B cell (primary cell): ENCODE data around the gene NFKBIZ. TPM values are rescaled to one million over a fixed set of nuclear protein-coding genes. Genes with fewer than 3 reads are reported as not detected.
A peak's percentile ranks its signal among the peaks of the same experiment; 100 is the strongest.
"Not testable (repeated sequence)": the region's sequence is repeated elsewhere in the genome, so short reads cannot be mapped to it uniquely, and the experiment has no call there.

ENCODE experiments used
- ATAC-seq: fragments of 200-7000 bp; cut with Tn5 transposase; one replicate; pipeline ENCODE4 v1.10.0; 2021; ENCODE audit warnings: low read depth, mild to moderate bottlenecking, moderate number of reproducible peaks, moderate library complexity
- CTCF ChIA-PET: fragments of 350-600 bp; sonication (Branson Sonifier 250); formaldehyde crosslinking; loops from one replicate; lab custom pipeline; 2021; ENCODE audit warnings: antibody characterized with exemption, inconsistent platforms; lab: Charles Lee
- POLR2A ChIA-PET: fragments of 350-600 bp; sonication (Branson Sonifier 250); formaldehyde crosslinking; loops from one replicate; lab custom pipeline; 2021; ENCODE audit warnings: antibody characterized with exemption; lab: Charles Lee
- DNase-seq: peaks from one replicate; pipeline ENCODE4 v3.0.0; 2013
- H2AFZ ChIP-seq: 2 replicates; pipeline ENCODE4 v1.6.1; 2012; ENCODE audit warnings: mild to moderate bottlenecking, low read depth, low read length; ENCODE audit not compliant: insufficient read depth, poor library complexity, severe bottlenecking
- H3K27ac ChIP-seq, 2 donors: 1 replicate in 1 of 2; 2 replicates in 1 of 2; pipeline ENCODE4 v1.5.1; 2012 to 2013; ENCODE audit warnings: low read length in 2 of 2, mild to moderate bottlenecking in 2 of 2, moderate library complexity in 1 of 2
- H3K27me3 ChIP-seq, 4 experiments: fragments of 200-600 bp in 1 of 4; sonication (generic) in 1 of 4; replicated peaks in 1 of 4; 1 replicate in 2 of 4; 2 replicates in 2 of 4; pipeline versions ENCODE4 v1.6.1 to v1.7.0; 2013 to 2016; ENCODE audit warnings: low read length in 3 of 4, mild to moderate bottlenecking in 2 of 4, mixed read lengths in 1 of 4, moderate library complexity in 1 of 4; ENCODE audit not compliant: insufficient read depth in 4 of 4, control insufficient read depth in 3 of 4; ENCODE audit errors: control extremely low read depth in 1 of 4
- H3K36me3 ChIP-seq, 2 experiments: replicated peaks in 1 of 2; 1 replicate in 1 of 2; 2 replicates in 1 of 2; pipeline versions ENCODE4 v1.6.1 to v1.7.1; 2013; ENCODE audit warnings: low read length in 1 of 2; ENCODE audit not compliant: insufficient read depth in 2 of 2, control insufficient read depth in 1 of 2; ENCODE audit errors: control extremely low read depth in 1 of 2, extremely low read depth in 1 of 2
- H3K4me1 ChIP-seq, 2 donors: fragments of 200-600 bp in 1 of 2; sonication (generic) in 1 of 2; 1 replicate in 1 of 2; 2 replicates in 1 of 2; pipeline versions ENCODE4 v1.5.1 to v1.6.1; 2013 to 2017; ENCODE audit warnings: low read length in 2 of 2; ENCODE audit not compliant: control insufficient read depth in 2 of 2, insufficient read depth in 2 of 2
- H3K4me2 ChIP-seq: replicated peaks from 2 replicates; pipeline ENCODE3; 2012; ENCODE audit warnings: mild to moderate bottlenecking, low read depth, low read length; ENCODE audit not compliant: poor library complexity, severe bottlenecking
- H3K4me3 ChIP-seq, 5 experiments: fragments of 200-600 bp in 1 of 5; sonication (generic) in 1 of 5; 1 replicate in 3 of 5; 2 replicates in 2 of 5; pipeline versions ENCODE4 v1.5.1 to v1.7.0; 2011 to 2016; ENCODE audit warnings: low read length in 4 of 5, mild to moderate bottlenecking in 4 of 5, low read depth in 2 of 5, control low read depth in 1 of 5, moderate library complexity in 1 of 5; ENCODE audit not compliant: insufficient read depth in 1 of 5; ENCODE audit errors: control extremely low read depth in 1 of 5, extremely low read depth in 1 of 5
- H3K79me2 ChIP-seq: fragments of 200-600 bp; sonication (generic); one replicate; pipeline ENCODE4 v1.6.0; 2016; ENCODE audit warnings: low read length; ENCODE audit not compliant: control insufficient read depth, insufficient read depth
- H3K9ac ChIP-seq: fragments of 200-600 bp; sonication (generic); 2 replicates; pipeline ENCODE4 v1.6.1; 2017; ENCODE audit warnings: mild to moderate bottlenecking, low read length, moderate library complexity
- H3K9me3 ChIP-seq, 3 donors: one replicate each; pipeline versions ENCODE4 v1.6.1 to v1.7.1; 2013; ENCODE audit warnings: low read length in 2 of 3; ENCODE audit not compliant: control insufficient read depth in 2 of 3, insufficient read depth in 1 of 3; ENCODE audit errors: control extremely low read depth in 1 of 3
- H4K20me1 ChIP-seq: 2 replicates; pipeline ENCODE4 v1.6.0; 2012; ENCODE audit warnings: mild to moderate bottlenecking, low read length; ENCODE audit not compliant: insufficient read depth, control insufficient read depth, poor library complexity, severe bottlenecking
- H3K27ac Mint-ChIP-seq: one replicate; pipeline ENCODE4 v1.8.0; 2021; ENCODE audit warnings: mixed read lengths
- H3K27me3 Mint-ChIP-seq: one replicate; pipeline ENCODE4 v1.8.0; 2021; ENCODE audit warnings: mixed read lengths
- H3K4me1 Mint-ChIP-seq: one replicate; pipeline ENCODE4 v1.8.0; 2021; ENCODE audit warnings: mixed read lengths
- H3K4me3 Mint-ChIP-seq: one replicate; pipeline ENCODE4 v1.8.0; 2021; ENCODE audit warnings: mixed read lengths
- H3K9me3 Mint-ChIP-seq: one replicate; pipeline ENCODE4 v1.8.0; 2022; ENCODE audit warnings: mixed read lengths; ENCODE audit not compliant: insufficient read depth
- EZH2 ChIP-seq: IDR thresholded peaks from 2 replicates; pipeline ENCODE4 v1.6.1; 2012; ENCODE audit warnings: borderline replicate concordance, low read depth, mild to moderate bottlenecking, moderate library complexity, low read length; ENCODE audit not compliant: insufficient read depth, poor library complexity, severe bottlenecking
- WGBS: methylation state at CpG from one replicate; pipeline ENCODE4 v1.1.5; 2013; ENCODE audit warnings: missing lambda C conversion rate; ENCODE audit not compliant: insufficient coverage; 5-methylcytosine and 5-hydroxymethylcytosine counted together
- intact Hi-C: fragments of 100-400 bp; cut with micrococcal nuclease; formaldehyde crosslinking; loops from one replicate; pipeline ENCODE4 v1.10.0; 2022
- polyA plus RNA-seq: library from polyadenylated mRNA; depleted of rRNA; stranded (reverse); fragments of >200 nt; gene quantifications from 2 replicates; pipeline ENCODE4 v1.2.3, GENCODE V29; 2012
- total RNA-seq, 2 donors: library from RNA; stranded (reverse); fragments of 120-200 nt in 1 of 2; gene quantifications; 1 replicate in 1 of 2; 2 replicates in 1 of 2; pipeline versions ENCODE4 v1.2.3 to v1.2.4, GENCODE V29; 2013 to 2022
- TF ChIP-seq, protein P1 (sequence below): fragments of 200-600 bp; IDR thresholded peaks from one replicate; pipeline ENCODE4 v1.8.0; 2022; ENCODE audit warnings: antibody characterized with exemption, mild to moderate bottlenecking

NFKBIZ gene
- total and polyA plus RNA-seq, 2 donors (not counting 1 experiment from before 2014, with no cell fraction given) = 114 to 157 TPM

DNA sequence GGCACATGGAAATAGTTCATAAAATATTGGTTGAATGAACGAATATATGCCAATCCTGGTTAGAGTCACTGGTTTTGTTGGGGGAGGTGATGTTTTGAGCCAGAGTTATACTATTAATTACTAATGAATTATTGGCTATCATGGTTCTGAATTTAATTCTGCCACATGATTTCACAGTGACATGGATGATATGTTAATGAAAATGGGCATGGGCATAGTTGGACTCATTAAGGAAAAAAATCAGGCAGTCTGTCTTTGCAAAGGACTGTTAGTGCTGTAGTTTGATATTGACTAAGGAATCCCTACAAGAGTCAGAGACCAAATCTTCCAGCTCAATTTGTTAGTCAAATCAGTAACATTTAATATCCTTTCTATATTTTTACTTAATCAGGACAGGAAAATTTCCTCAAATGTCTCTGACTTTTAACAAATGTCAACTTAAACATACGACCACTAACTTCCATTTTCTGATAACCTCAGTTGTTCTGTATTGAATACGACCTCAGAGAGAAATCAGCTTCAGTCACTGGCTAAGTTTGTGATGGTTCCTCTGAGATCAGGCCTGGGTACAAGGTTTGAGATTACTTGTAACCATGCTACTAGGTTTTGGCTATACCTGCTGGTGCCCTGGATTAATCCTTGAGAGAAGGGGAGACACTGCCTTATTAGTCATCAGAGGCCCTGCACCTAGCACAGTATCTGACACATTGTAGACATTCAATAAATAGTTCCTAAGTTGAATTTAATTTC is 13.3 kb downstream of the NFKBIZ start:
- no peak overlapping the region for H3K4me3 ChIP-seq
- H3K27ac ChIP-seq = peak overlapping the region in 1 of 2 donors; percentile 6
- ATAC-seq = no peak
- Mint-ChIP-seq H3K27ac (peak overlapping the region; percentile 76), H3K9me3 (peaks cover 2% of the 10 kb centered on the region), H3K4me1 (peaks cover 47% of the 10 kb centered on the region), H3K27me3 (no peaks in the 10 kb centered on the region), H3K4me3 (no peak overlapping the region)
- peaks cover 15% of the 10 kb centered on the region for H4K20me1 ChIP-seq
- no peaks in the 10 kb centered on the region for H3K27me3 ChIP-seq
- peaks cover 17 to 20% of the 10 kb centered on the region in 2 donors for H3K4me1 ChIP-seq
- H3K4me2 ChIP-seq = no peak overlapping the region
- TF ChIP-seq EZH2 = no peak
- TF ChIP-seq, protein P1, sequence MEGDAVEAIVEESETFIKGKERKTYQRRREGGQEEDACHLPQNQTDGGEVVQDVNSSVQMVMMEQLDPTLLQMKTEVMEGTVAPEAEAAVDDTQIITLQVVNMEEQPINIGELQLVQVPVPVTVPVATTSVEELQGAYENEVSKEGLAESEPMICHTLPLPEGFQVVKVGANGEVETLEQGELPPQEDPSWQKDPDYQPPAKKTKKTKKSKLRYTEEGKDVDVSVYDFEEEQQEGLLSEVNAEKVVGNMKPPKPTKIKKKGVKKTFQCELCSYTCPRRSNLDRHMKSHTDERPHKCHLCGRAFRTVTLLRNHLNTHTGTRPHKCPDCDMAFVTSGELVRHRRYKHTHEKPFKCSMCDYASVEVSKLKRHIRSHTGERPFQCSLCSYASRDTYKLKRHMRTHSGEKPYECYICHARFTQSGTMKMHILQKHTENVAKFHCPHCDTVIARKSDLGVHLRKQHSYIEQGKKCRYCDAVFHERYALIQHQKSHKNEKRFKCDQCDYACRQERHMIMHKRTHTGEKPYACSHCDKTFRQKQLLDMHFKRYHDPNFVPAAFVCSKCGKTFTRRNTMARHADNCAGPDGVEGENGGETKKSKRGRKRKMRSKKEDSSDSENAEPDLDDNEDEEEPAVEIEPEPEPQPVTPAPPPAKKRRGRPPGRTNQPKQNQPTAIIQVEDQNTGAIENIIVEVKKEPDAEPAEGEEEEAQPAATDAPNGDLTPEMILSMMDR = no peak
- no peak overlapping the region for H3K9ac ChIP-seq
- ChIA-PET POLR2A (no interaction called here), CTCF (interaction anchor here (1.4 to 2.0 kb wide), 2 partner anchors 48 to 363 kb away, joined by 3 to 7 read pairs; no protein-coding TSS in a partner anchor)
- intact Hi-C loops = loop anchor here (5.0 kb wide), 1 partner anchor 35 kb away; no protein-coding TSS in a partner anchor
- DNase-seq = no peak
- H3K9me3 ChIP-seq = peaks cover 0 to 3% (median 0%) of the 10 kb centered on the region in 3 donors
- no peak overlapping the region for H2AFZ ChIP-seq
- H3K79me2 ChIP-seq = no peaks in the 10 kb centered on the region
- WGBS = no CpG with 5 or more reads among the region's 3 CpGs
- H3K36me3 ChIP-seq = peaks cover 3 to 42% of the 10 kb centered on the region in 2 experiments

DNA sequence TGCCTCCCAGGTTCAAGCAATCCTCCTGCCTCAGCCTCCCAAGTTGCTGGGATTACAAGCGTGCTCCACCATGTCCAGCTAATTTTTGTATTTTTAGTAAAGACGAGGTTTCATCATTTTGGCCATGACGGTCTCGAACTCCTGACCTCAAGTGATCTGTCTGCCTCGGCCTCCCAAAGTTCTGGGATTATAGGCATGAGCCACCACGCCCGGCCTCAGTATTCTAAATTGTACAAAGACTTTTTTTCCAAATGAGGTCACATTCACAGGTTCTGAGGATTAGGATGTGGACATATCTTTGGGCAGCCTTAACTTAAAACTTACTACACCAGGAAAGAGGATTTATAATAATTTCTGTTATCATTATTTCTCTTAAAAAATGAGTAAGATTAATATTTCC is 15.6 kb downstream of the NFKBIZ start:
- CTCF ChIA-PET = interaction anchor here (1.1 to 2.0 kb wide), 2 partner anchors 360 to 361 kb away, joined by 4 to 7 read pairs; no protein-coding TSS in a partner anchor
- WGBS = 100% methylated on average over 1 of the region's 7 CpGs
- H3K27ac ChIP-seq, H3K9me3 Mint-ChIP-seq, H3K9me3 ChIP-seq, H3K4me3 ChIP-seq, H4K20me1 ChIP-seq, POLR2A ChIA-PET, H3K4me3 Mint-ChIP-seq, H3K27me3 ChIP-seq, H3K4me2 ChIP-seq, DNase-seq, H3K9ac ChIP-seq, H3K27ac Mint-ChIP-seq, ATAC-seq, H3K79me2 ChIP-seq, H3K27me3 Mint-ChIP-seq, H2AFZ ChIP-seq: not testable (repeated sequence)
- Histone ChIP-seq H3K4me1 (peaks cover 29 to 34% of the 10 kb centered on the region in 2 donors), H3K36me3 (peaks cover 0 to 19% of the 10 kb centered on the region in 2 experiments)
- peaks cover 53% of the 10 kb centered on the region for H3K4me1 Mint-ChIP-seq
- intact Hi-C loops = loop anchor here (5.0 kb wide), 1 partner anchor 38 kb away; no protein-coding TSS in a partner anchor
